Measurements from ENCODE around the gene MICALL2. TPM values are rescaled to one million over a fixed set of nuclear protein-coding genes. Genes with fewer than 3 reads are reported as not detected.
"Not testable (repeated sequence)": the region's sequence is repeated elsewhere in the genome, so short reads cannot be mapped to it uniquely, and the experiment has no call there.

Gene MICALL2
- total RNA-seq, 1 donor from 2014 or later = 13.9 TPM

DNA sequence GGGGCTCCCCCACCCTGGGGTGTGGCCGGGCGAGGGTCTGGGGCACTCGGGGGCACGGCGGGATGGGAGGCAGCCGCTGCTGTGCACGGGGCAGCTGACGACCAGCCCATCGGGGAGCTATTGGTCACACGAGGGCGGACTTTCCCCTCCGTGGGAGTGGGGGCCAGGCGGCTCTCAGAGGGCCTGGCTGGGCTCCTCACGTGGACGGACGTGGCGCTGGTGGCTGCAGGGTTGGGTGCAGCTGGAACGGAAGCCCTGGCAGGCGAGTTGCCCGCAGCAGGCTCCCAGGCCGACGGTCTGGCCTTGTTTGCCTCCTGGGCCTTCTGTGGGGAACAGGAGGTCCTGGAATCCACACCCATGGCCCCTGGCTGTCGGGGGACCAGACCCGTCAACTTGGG is 14.3 kb downstream of the MICALL2 start:
- H3K36me3 Mint-ChIP-seq (ENCODE audit: insufficient read depth) = no peaks in the 10 kb centered on the region
- H3K4me3 Mint-ChIP-seq (ENCODE audit: low read depth) = no peak overlapping the region
- TF ChIP-seq, protein P1, sequence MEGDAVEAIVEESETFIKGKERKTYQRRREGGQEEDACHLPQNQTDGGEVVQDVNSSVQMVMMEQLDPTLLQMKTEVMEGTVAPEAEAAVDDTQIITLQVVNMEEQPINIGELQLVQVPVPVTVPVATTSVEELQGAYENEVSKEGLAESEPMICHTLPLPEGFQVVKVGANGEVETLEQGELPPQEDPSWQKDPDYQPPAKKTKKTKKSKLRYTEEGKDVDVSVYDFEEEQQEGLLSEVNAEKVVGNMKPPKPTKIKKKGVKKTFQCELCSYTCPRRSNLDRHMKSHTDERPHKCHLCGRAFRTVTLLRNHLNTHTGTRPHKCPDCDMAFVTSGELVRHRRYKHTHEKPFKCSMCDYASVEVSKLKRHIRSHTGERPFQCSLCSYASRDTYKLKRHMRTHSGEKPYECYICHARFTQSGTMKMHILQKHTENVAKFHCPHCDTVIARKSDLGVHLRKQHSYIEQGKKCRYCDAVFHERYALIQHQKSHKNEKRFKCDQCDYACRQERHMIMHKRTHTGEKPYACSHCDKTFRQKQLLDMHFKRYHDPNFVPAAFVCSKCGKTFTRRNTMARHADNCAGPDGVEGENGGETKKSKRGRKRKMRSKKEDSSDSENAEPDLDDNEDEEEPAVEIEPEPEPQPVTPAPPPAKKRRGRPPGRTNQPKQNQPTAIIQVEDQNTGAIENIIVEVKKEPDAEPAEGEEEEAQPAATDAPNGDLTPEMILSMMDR (IDR thresholded peaks at IDR 0.05; ENCODE audit: unreplicated experiment) = no peak
- no peak overlapping the region for H3K27ac Mint-ChIP-seq
- no peaks in the 10 kb centered on the region for H3K9me3 Mint-ChIP-seq (ENCODE audit: low read depth)
- no peaks in the 10 kb centered on the region for H3K27me3 Mint-ChIP-seq
- no peaks in the 10 kb centered on the region for H3K4me1 Mint-ChIP-seq (ENCODE audit: low read depth)
- no peak for DNase-seq (ENCODE audit: low spot score, unreplicated experiment)

DNA sequence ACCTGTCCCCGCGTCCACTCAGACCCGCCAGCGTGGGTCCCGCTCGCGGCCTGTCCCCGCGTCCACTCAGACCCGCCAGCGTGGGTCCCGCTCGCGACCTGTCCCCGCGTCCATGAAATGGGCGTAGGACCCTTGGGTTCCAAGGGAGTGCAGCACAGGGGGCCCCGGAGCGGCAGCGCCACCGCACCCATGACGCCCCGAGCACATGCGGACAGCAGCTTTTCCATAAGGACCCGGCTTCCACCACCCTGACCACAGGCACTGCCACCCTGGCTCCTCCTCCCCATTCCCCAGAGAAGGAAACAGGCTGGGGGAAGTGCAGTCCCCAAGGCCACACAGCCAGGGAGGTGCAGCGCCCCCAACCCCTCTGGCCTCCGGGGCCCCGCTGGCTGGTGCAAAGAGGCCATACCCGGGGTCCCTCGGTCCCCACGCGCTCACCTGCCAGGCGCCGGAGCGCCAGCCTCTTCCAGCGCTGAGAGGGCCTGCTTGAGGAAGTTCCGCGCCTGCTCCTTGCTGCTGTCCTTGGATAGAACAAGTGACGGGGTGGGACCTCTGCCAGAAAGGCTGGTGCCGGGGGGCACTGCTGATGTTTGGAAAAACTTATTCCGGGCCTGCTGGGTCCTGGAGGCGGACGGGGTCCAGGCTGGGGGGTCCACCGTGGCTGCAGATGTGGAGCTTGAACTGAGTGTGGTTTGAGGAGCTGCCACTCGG is 14.9 kb downstream of the MICALL2 start:
- Mint-ChIP-seq H3K9me3 (ENCODE audit: low read depth) (no peaks in the 10 kb centered on the region), H3K36me3 (ENCODE audit: insufficient read depth) (no peaks in the 10 kb centered on the region), H3K27me3 (no peaks in the 10 kb centered on the region), H3K27ac (no peak overlapping the region), H3K4me1 (ENCODE audit: low read depth) (no peaks in the 10 kb centered on the region), H3K4me3 (ENCODE audit: low read depth) (no peak overlapping the region)
- TF ChIP-seq, protein P1 (IDR thresholded peaks at IDR 0.05; ENCODE audit: unreplicated experiment) = no peak
- no peak for DNase-seq (ENCODE audit: low spot score, unreplicated experiment)

DNA sequence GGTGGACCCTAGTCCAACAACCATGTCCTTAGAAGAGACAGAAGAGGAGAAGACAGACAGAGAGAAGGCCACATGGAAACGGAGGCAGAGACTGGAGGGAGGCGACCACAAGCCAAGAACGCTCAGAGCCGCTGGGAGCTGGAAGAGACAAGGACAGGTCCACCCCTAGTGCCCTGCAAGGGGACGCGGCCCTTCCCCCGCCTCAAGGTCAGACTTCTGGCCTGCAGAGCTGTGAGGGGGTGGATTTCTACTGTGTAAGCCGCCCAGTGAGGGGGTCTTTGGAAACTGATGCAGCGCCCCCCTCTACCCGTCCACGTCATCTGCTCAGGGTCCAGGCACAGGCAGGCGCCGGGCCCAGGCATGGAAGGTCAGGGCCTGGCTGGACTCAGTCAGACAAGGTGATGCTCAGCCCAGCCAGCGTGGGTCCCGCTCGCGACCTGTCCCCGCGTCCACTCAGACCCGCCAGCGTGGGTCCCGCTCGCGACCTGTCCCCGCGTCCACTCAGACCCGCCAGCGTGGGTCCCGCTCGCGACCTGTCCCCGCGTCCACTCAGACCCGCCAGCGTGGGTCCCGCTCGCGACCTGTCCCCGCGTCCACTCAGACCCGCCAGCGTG is 15.6 kb downstream of the MICALL2 start:
- H3K27ac Mint-ChIP-seq; H3K9me3 Mint-ChIP-seq (ENCODE audit: low read depth); DNase-seq (ENCODE audit: low spot score, unreplicated experiment); H3K36me3 Mint-ChIP-seq (ENCODE audit: insufficient read depth); H3K27me3 Mint-ChIP-seq; H3K4me1 Mint-ChIP-seq (ENCODE audit: low read depth); H3K4me3 Mint-ChIP-seq (ENCODE audit: low read depth): not testable (repeated sequence)

DNA sequence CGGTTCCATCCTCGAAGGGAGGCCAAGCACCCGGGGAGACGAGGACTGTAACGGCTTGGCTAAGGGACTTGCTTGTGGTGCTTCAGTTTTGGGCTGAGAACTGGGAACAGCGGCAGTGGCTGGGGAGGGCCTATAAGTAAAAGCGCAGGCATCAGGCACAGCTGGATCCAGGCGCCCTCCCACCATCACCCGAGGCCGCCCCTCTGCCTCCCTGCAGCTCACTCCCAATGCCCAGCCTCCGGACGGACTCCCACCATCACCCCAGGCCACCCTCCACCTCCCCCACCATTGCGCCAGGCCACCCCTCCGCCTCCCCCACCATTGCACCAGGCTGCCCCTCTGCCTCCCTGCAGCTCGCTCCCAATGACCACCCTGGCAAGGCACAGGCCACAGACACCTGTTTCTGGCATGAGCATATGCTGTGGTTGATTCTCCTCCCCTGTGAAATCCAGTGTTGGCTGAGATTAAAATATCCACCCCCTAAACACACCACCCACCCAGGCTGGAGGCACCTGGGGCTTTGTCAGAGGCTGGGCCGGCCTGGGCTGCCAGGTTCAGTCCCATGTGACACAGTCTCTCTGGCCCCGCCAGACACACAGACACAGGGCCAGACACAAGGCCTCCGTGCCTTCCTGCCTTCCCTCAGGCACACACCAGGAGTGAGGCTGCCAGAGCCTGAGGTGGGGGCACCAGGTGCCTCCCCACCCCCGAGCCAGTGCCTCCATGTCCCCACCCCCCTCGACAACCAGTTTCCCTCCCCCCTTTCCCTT is 16.7 kb downstream of the MICALL2 start:
- no peaks in the 10 kb centered on the region for H3K27me3 Mint-ChIP-seq
- H3K9me3 Mint-ChIP-seq (ENCODE audit: low read depth) = no peaks in the 10 kb centered on the region
- H3K36me3 Mint-ChIP-seq (ENCODE audit: insufficient read depth) = no peaks in the 10 kb centered on the region
- no peaks in the 10 kb centered on the region for H3K4me1 Mint-ChIP-seq (ENCODE audit: low read depth)
- no peak overlapping the region for H3K4me3 Mint-ChIP-seq (ENCODE audit: low read depth)
- DNase-seq (ENCODE audit: low spot score, unreplicated experiment) = no peak
- TF ChIP-seq, protein P1 (IDR thresholded peaks at IDR 0.05; ENCODE audit: unreplicated experiment) = no peak
- H3K27ac Mint-ChIP-seq = no peak overlapping the region

DNA sequence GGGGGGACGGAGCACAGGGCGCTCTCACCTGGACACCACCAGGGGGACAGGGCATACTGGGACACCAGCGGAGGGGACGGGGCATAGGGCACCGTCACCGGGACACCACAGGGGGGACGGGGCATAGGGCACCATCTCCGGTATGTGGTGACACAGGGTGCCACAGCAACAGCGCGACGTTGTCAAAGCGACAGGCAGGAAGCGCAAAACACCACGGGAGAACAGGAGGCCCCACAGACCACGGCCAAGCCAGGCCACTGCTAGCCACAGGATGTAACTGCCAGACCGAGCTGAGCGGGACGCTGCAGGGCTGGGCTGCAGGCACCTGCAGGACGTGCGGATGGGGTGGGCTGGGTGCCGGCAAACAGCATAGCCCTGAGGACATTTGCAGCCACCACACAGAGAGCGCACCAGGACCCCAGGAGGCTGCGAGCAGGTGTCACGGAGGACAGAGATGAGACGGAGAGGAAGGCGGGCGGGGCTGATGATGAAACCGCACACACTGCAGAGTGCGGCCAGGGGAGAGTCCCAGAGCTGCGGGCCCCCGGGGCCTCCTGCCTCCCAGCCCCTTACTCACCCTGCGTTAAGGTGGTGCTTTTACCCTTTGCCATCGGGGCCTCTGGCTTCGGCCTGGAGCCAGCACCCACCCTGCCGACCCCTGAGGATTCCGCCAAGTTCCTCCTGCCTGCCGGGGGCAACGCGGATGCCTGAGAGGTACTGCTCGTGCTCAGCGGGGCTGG is 17.5 kb downstream of the MICALL2 start:
- Mint-ChIP-seq H3K27ac (no peak overlapping the region), H3K4me1 (ENCODE audit: low read depth) (no peaks in the 10 kb centered on the region), H3K36me3 (ENCODE audit: insufficient read depth) (no peaks in the 10 kb centered on the region), H3K9me3 (ENCODE audit: low read depth) (no peaks in the 10 kb centered on the region), H3K4me3 (ENCODE audit: low read depth) (no peak overlapping the region), H3K27me3 (no peaks in the 10 kb centered on the region)
- TF ChIP-seq, protein P1 (IDR thresholded peaks at IDR 0.05; ENCODE audit: unreplicated experiment) = peak; percentile 19
- DNase-seq (ENCODE audit: low spot score, unreplicated experiment) = no peak
